ENCODE results near the gene CNGB1.
"Not testable (repeated sequence)": the region's sequence is repeated elsewhere in the genome, so short reads cannot be mapped to it uniquely, and the experiment has no call there.

The CNGB1 gene

GRCh38 chr16:57906382-57907316, 64.3 kb downstream of the CNGB1 start:
- DNase-seq (ENCODE audit: low read depth in 2 of 2), result peak in 1 of 2 donors; percentile 4

- DNase-seq (ENCODE audit: low read depth in 2 of 2), result no peak
Measured at GRCh38 chr16:57904101-57904500, 66.8 kb downstream of the CNGB1 start.

GRCh38 chr16:57903656-57904055, 67.3 kb downstream of the CNGB1 start:
- no peak for DNase-seq (ENCODE audit: low read depth in 2 of 2)

GRCh38 chr16:57901480-57902069, 69.4 kb downstream of the CNGB1 start:
- DNase-seq (ENCODE audit: low read depth in 2 of 2), result no peak

GRCh38 chr16:57900796-57901479, 70.0 kb downstream of the CNGB1 start:
- DNase-seq (ENCODE audit: low read depth in 2 of 2), result no peak

- DNase-seq (ENCODE audit: low read depth in 2 of 2), result peak; percentile 58 to 69
Measured at GRCh38 chr16:57899771-57900661, 70.9 kb downstream of the CNGB1 start.

- DNase-seq (ENCODE audit: low read depth in 2 of 2), result no peak
Measured at GRCh38 chr16:57898961-57899360, 72.0 kb downstream of the CNGB1 start.

GRCh38 chr16:57897996-57898395, 72.9 kb downstream of the CNGB1 start:
- DNase-seq (ENCODE audit: low read depth in 2 of 2), result no peak

GRCh38 chr16:57897053-57897784, 73.7 kb downstream of the CNGB1 start:
- DNase-seq (ENCODE audit: low read depth in 2 of 2), result no peak

GRCh38 chr16:57895081-57895547, 75.8 kb downstream of the CNGB1 start:
- DNase-seq (ENCODE audit: low read depth in 2 of 2), result not testable (repeated sequence)

GRCh38 chr16:57894390-57895080, 76.4 kb downstream of the CNGB1 start:
- no peak for DNase-seq (ENCODE audit: low read depth in 2 of 2)

GRCh38 chr16:57893559-57894389, 77.2 kb downstream of the CNGB1 start:
- no peak for DNase-seq (ENCODE audit: low read depth in 2 of 2)

GRCh38 chr16:57893217-57893558, 77.7 kb downstream of the CNGB1 start:
- no peak for DNase-seq (ENCODE audit: low read depth in 2 of 2)

GRCh38 chr16:57892447-57893096, 78.4 kb downstream of the CNGB1 start:
- no peak for DNase-seq (ENCODE audit: low read depth in 2 of 2)

GRCh38 chr16:57892041-57892440, 78.9 kb downstream of the CNGB1 start:
- no peak for DNase-seq (ENCODE audit: low read depth in 2 of 2)

- DNase-seq (ENCODE audit: low read depth in 2 of 2), result no peak
Measured at GRCh38 chr16:57890752-57891111, 80.2 kb downstream of the CNGB1 start.

GRCh38 chr16:57889960-57890751, 80.8 kb downstream of the CNGB1 start:
- no peak for DNase-seq (ENCODE audit: low read depth in 2 of 2)

- DNase-seq (ENCODE audit: low read depth in 2 of 2), result no peak
Measured at GRCh38 chr16:57889522-57889921, 81.4 kb downstream of the CNGB1 start.
